Liver (tissue), 3 donors: ENCODE data around the gene ROR1.

ENCODE experiments used
- CTCF ChIP-seq: fragments of 150-350 bp; IDR thresholded peaks from 2 replicates; pipeline ENCODE4 v1.5.1; 2017; ENCODE audit warnings: improper control_type of control experiment, low read depth, low read length; ENCODE audit not compliant: missing input control
- FOXA1 ChIP-seq: IDR thresholded peaks from 2 replicates; pipeline ENCODE4 v1.6.1; 2016; ENCODE audit warnings: antibody characterized with exemption
- GABPA ChIP-seq, 2 donors: IDR thresholded peaks in 1 of 2; conservative IDR thresholded peaks in 1 of 2; 2 replicates each; pipeline ENCODE4 v1.6.1; 2016; ENCODE audit warnings: antibody characterized with exemption in 2 of 2, mild to moderate bottlenecking in 1 of 2, moderate library complexity in 1 of 2
- RAD21 ChIP-seq, 2 donors: IDR thresholded peaks; 2 replicates each; pipeline ENCODE4 v1.6.1; 2016; ENCODE audit warnings: antibody characterized with exemption in 2 of 2, mild to moderate bottlenecking in 2 of 2
- RXRA ChIP-seq, 2 donors: IDR thresholded peaks; 2 replicates each; pipeline ENCODE4 v1.6.1; 2017 to 2018; ENCODE audit warnings: antibody characterized with exemption in 2 of 2, mild to moderate bottlenecking in 1 of 2
- TAF1 ChIP-seq: conservative IDR thresholded peaks from 2 replicates; pipeline ENCODE4 v1.6.1; 2016; ENCODE audit warnings: antibody characterized with exemption, mild to moderate bottlenecking
- ZBTB33 ChIP-seq: IDR thresholded peaks from 2 replicates; pipeline ENCODE4 v1.6.1; 2016; ENCODE audit warnings: antibody characterized with exemption
- donor health status: healthy.
- donor health status: healthy.

GRCh38 chr1:64051796-64052195, 278.0 kb downstream of the ROR1 start:
- no peak for TF ChIP-seq CTCF
- TF ChIP-seq TAF1, result no peak
- no peak for TF ChIP-seq ZBTB33
- TF ChIP-seq RXRA (IDR thresholded peaks at IDR 0.05), result no peak
- TF ChIP-seq FOXA1, result no peak
- TF ChIP-seq RAD21 (IDR thresholded peaks at IDR 0.05), result no peak
- no peak for TF ChIP-seq GABPA (IDR thresholded peaks at IDR 0.05 in 1 of 2, conservative IDR thresholded peaks at IDR 0.05 in 1 of 2)
